ENCODE results near the gene LUC7L.
A peak's percentile ranks its signal among the peaks of the same experiment; 100 is the strongest.
"Not testable (repeated sequence)": the region's sequence is repeated elsewhere in the genome, so short reads cannot be mapped to it uniquely, and the experiment has no call there.

The LUC7L gene

GRCh38 chr16:228852-229730, at the start of gene LUC7L:
Gene LUC7L, minus strand, starts transcription at chr16:229449. Its CDS starts 110 bp downstream, at chr16:229339.
- peak; percentile 67 for DNase-seq

GRCh38 chr16:278863-279366, 49.7 kb upstream of the LUC7L start:
- DNase-seq, result no peak

- DNase-seq, result no peak
These were observed 47.3 kb upstream of the LUC7L start for GRCh38 chr16:276426-277077.

GRCh38 chr16:275786-276232, 46.6 kb upstream of the LUC7L start, which contains the start of gene RGS11:
Gene RGS11, minus strand, starts transcription at chr16:275944. Its CDS starts 33 bp downstream, at chr16:275911.
- DNase-seq, result no peak

- DNase-seq, result no peak
These were observed 45.9 kb upstream of the LUC7L start for GRCh38 chr16:275041-275641.

- DNase-seq, result no peak
These were observed 44.5 kb upstream of the LUC7L start for GRCh38 chr16:273547-274421.

- no peak for DNase-seq
These were observed 43.6 kb upstream of the LUC7L start for GRCh38 chr16:272633-273546.

GRCh38 chr16:270381-271255, 41.4 kb upstream of the LUC7L start:
- no peak for DNase-seq

- no peak for DNase-seq
These were observed 40.0 kb upstream of the LUC7L start for GRCh38 chr16:269061-269796.

- DNase-seq, result no peak
These were observed 39.1 kb upstream of the LUC7L start for GRCh38 chr16:268141-269053.

GRCh38 chr16:267562-267961, 38.3 kb upstream of the LUC7L start:
- DNase-seq, result not testable (repeated sequence)

GRCh38 chr16:266258-267164, 37.3 kb upstream of the LUC7L start:
- DNase-seq, result no peak

GRCh38 chr16:265711-266110, 36.5 kb upstream of the LUC7L start:
- DNase-seq, result no peak

GRCh38 chr16:265002-265529, 35.8 kb upstream of the LUC7L start:
- no peak for DNase-seq

- no peak for DNase-seq
These were observed 35.2 kb upstream of the LUC7L start for GRCh38 chr16:264440-264951.

- DNase-seq, result no peak
These were observed 34.7 kb upstream of the LUC7L start for GRCh38 chr16:263944-264343.

All from NCI-H2227 treated with DMSO at 0.1 percent for 48 hours (cell line).